ENCODE measurements around the gene MPV17. TPM values are rescaled to one million over a fixed set of nuclear protein-coding genes. Genes with fewer than 3 reads are reported as not detected.

The MPV17 gene
- total RNA-seq, 2 donors from 2014 or later, result 56.7 to 64.3 TPM

- Histone ChIP-seq H3K9me3 (no peaks in the 10 kb centered on the region), H3K36me3 (replicated peaks in 1 of 2; ENCODE audit: insufficient read depth in 1 of 2, low read depth in 2 of 2) (no peaks in the 10 kb centered on the region), H3K4me3 (no peak overlapping the region), H3K27ac (no peak overlapping the region), H3K4me1 (peaks cover 29% of the 10 kb centered on the region), H3K27me3 (peaks cover 0 to 25% of the 10 kb centered on the region in 2 donors)
- ATAC-seq, result no peak
- TF ChIP-seq, protein P1, sequence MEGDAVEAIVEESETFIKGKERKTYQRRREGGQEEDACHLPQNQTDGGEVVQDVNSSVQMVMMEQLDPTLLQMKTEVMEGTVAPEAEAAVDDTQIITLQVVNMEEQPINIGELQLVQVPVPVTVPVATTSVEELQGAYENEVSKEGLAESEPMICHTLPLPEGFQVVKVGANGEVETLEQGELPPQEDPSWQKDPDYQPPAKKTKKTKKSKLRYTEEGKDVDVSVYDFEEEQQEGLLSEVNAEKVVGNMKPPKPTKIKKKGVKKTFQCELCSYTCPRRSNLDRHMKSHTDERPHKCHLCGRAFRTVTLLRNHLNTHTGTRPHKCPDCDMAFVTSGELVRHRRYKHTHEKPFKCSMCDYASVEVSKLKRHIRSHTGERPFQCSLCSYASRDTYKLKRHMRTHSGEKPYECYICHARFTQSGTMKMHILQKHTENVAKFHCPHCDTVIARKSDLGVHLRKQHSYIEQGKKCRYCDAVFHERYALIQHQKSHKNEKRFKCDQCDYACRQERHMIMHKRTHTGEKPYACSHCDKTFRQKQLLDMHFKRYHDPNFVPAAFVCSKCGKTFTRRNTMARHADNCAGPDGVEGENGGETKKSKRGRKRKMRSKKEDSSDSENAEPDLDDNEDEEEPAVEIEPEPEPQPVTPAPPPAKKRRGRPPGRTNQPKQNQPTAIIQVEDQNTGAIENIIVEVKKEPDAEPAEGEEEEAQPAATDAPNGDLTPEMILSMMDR (IDR thresholded peaks at IDR 0.05), result no peak
- no peak for TF ChIP-seq POLR2A (IDR thresholded peaks at IDR 0.05)
- intact Hi-C loops (cut with DNase I), result loop anchor here (10.0 kb wide), 1 partner anchor 213 kb away; no protein-coding TSS in a partner anchor
- peak in 1 of 4 donors; percentile 20 for DNase-seq
- WGBS, 2 donors, result 13 to 20% methylated on average over 1 to 72 of the region's 75 CpGs
These were observed 15.1 kb downstream of the MPV17 start for GRCh38 chr2:27307545-27308358.

- intact Hi-C loops (cut with DNase I), result loop anchor here (10.0 kb wide), 1 partner anchor 212 kb away; no protein-coding TSS in a partner anchor
- no peak for TF ChIP-seq POLR2A (IDR thresholded peaks at IDR 0.05)
- TF ChIP-seq, protein P1 (IDR thresholded peaks at IDR 0.05), result no peak
- H3K27ac ChIP-seq, result no peak overlapping the region
- no peak for DNase-seq
- H3K4me3 ChIP-seq, result no peak overlapping the region
- ATAC-seq, result no peak
- H3K4me1 ChIP-seq, result peaks cover 29% of the 10 kb centered on the region
- 11 to 27% methylated on average over 3 to 14 of the region's 14 CpGs for WGBS, 2 donors
- H3K36me3 ChIP-seq (replicated peaks in 1 of 2; ENCODE audit: insufficient read depth in 1 of 2, low read depth in 2 of 2), result no peaks in the 10 kb centered on the region
- H3K27me3 ChIP-seq, result peaks cover 0 to 25% of the 10 kb centered on the region in 2 donors
- H3K9me3 ChIP-seq, result no peaks in the 10 kb centered on the region
These were observed 15.7 kb downstream of the MPV17 start for GRCh38 chr2:27307287-27307544.

DNA sequence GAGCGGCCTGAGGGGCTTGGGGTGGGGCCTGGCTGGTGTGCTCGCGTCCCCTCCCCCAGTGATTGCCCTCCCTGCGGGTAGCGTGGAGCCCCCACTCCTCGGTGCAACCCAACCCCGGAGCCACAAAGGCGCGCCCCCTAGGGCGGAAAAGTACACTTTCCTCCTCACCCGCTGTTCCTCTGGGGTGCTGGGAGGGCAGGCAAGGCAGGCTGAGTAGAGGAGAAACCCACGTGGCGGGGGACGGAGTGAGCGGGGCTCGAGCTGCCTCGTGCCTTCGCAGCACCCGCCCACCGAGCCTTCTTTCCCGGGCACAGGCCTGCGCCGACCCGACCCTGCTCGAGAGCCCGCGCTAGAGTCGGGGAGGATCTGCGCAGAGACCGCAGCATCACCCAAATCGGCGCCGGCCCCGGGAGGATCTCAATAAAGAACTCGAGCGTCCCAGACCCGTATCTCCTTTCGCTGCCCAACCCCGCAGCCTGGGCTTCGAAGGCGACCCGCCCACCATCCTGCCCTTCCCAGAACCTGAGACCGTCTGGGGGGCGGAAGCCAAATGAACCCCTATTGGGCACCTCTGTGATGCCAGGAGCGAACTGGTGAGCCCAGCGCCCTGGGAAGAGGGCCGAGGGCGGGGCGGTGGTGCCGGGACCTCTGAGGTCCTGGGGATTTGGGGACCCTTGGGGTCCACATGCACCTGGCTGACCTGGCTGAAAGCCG lies 16.2 kb downstream of the MPV17 start:
- no peaks in the 10 kb centered on the region for H3K9me3 ChIP-seq
- H3K4me1 ChIP-seq, result peaks cover 29% of the 10 kb centered on the region
- peaks cover 0 to 25% of the 10 kb centered on the region in 2 donors for H3K27me3 ChIP-seq
- no peak for TF ChIP-seq POLR2A (IDR thresholded peaks at IDR 0.05)
- TF ChIP-seq, protein P1 (IDR thresholded peaks at IDR 0.05), result no peak
- DNase-seq (no peak), ATAC-seq (no peak)
- no peak overlapping the region for H3K4me3 ChIP-seq
- intact Hi-C loops (cut with DNase I), result loop anchor here (10.0 kb wide), 1 partner anchor 212 kb away; no protein-coding TSS in a partner anchor
- no peaks in the 10 kb centered on the region for H3K36me3 ChIP-seq (replicated peaks in 1 of 2; ENCODE audit: insufficient read depth in 1 of 2, low read depth in 2 of 2)
- no peak overlapping the region for H3K27ac ChIP-seq
- WGBS, 2 donors, result 2% methylated on average over 35 of the region's 51 CpGs; no CpG with 5 or more reads in 1 of the 2 donors

DNA sequence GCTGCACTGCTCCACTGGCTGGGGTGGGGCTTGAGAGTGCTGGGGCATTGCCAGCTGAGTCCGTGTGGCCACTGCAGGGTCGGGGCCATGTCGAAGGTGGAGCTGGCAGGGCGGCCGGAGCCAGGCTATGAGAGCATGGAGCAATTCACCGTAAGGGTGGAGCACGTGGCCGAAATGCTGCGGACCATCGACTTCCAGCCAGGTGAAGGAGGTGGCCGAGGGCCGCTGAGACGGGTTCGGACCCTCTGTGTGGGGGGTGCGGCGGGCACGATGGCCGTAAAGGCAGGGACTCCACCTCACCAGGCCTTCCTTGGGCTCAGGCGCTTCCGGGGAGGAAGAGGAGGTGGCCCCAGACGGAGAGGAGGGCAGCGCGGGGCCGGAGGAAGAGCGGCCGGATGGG lies 16.8 kb downstream of the MPV17 start:
- H3K4me1 ChIP-seq, result peaks cover 29% of the 10 kb centered on the region
- TF ChIP-seq POLR2A (IDR thresholded peaks at IDR 0.05), result no peak
- TF ChIP-seq, protein P1 (IDR thresholded peaks at IDR 0.05), result no peak
- DNase-seq (peak in 2 of 4 donors; percentile 15 to 34), ATAC-seq (no peak)
- H3K27me3 ChIP-seq, result peaks cover 0 to 25% of the 10 kb centered on the region in 2 donors
- H3K4me3 ChIP-seq, result no peak overlapping the region
- intact Hi-C loops (cut with DNase I), result loop anchor here (10.0 kb wide), 1 partner anchor 211 kb away; no protein-coding TSS in a partner anchor
- no peaks in the 10 kb centered on the region for H3K9me3 ChIP-seq
- no peaks in the 10 kb centered on the region for H3K36me3 ChIP-seq (replicated peaks in 1 of 2; ENCODE audit: insufficient read depth in 1 of 2, low read depth in 2 of 2)
- 20 to 26% methylated on average over 2 to 24 of the region's 26 CpGs for WGBS, 2 donors
- H3K27ac ChIP-seq, result no peak overlapping the region

All from body of pancreas (tissue), 4 donors.